ENCODE data around the gene LSP1.
A peak's percentile ranks its signal among the peaks of the same experiment; 100 is the strongest.
"Not testable (repeated sequence)": the region's sequence is repeated elsewhere in the genome, so short reads cannot be mapped to it uniquely, and the experiment has no call there.

The LSP1 gene

DNA sequence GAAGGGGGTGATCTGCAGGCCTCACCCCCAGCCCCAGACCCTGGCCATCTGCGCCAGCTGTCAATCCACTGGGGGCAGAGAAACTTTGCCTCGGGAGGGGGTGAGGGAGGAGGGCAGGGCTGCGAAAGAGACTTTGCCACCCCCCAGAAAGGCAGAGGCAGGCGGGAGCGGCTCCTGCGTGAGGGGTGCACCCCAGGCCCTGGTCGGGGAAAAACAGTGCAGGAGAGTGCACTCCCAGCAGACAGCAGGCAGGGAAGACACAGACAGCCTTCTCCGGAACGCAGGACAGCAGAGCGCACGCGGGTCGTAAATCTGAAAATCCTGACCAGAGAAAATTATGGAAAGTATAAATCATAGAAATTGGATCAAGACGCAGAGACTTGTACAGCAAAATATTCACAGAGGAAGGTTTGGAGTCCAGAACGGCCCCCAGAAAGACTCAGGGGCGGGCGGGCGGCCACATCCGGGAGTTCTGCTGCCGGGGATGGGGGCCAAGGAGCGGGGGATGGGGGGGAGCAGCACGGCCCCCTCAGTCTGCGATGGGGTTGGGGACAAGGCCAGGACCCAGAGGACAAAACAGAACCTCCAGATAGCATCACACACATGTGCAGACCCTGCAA, 86.2 kb downstream of the LSP1 start:
- DNase-seq, result peak; percentile 15
- Histone ChIP-seq H3K27me3 (no peaks in the 10 kb centered on the region), H3K4me1 (no peaks in the 10 kb centered on the region), H3K9me3 (no peaks in the 10 kb centered on the region), H3K36me3 (no peaks in the 10 kb centered on the region), H3K4me3 (ENCODE audit: low read depth, low read length) (no peak overlapping the region)
- TF ChIP-seq CTCF (IDR thresholded peaks at IDR 0.05; ENCODE audit: low read depth, low read length), result no peak

GRCh38 chr11:1939788-1940187, 86.9 kb downstream of the LSP1 start:
- not testable (repeated sequence) for H3K36me3 ChIP-seq; DNase-seq; H3K4me1 ChIP-seq; H3K9me3 ChIP-seq; H3K27me3 ChIP-seq; H3K4me3 ChIP-seq (ENCODE audit: low read depth, low read length)
